Measurements from ENCODE around the gene KRT6C.

Gene KRT6C

GRCh38 chr12:52519826-52520662 is 46.4 kb upstream of the KRT6C start, which contains the start of gene KRT5:
Gene KRT5, minus strand, starts transcription at chr12:52520394. Its CDS starts 98 bp downstream, at chr12:52520296.
- H3K4me3 ChIP-seq (ENCODE audit: low read depth, low read length) = no peak within 1 kb of the TSS
- no peak within 1 kb of the TSS for H3K9ac ChIP-seq
- H3K4me1 ChIP-seq = no peaks in the 10 kb centered on the region
- no peak within 1 kb of the TSS for H3K4me2 ChIP-seq (ENCODE audit: low read length)
- TF ChIP-seq CTCF (IDR thresholded peaks at IDR 0.05) = no peak
- no peaks in the 10 kb centered on the region for H3K36me3 ChIP-seq (ENCODE audit: control insufficient read depth, insufficient read depth, low read length)
- no peak within 1 kb of the TSS for H3K27ac ChIP-seq
- H3K27me3 ChIP-seq (ENCODE audit: control insufficient read depth, insufficient read depth, low read length) = no peaks in the 10 kb centered on the region
- no peaks in the 10 kb centered on the region for H3K79me2 ChIP-seq
- H3K9me3 ChIP-seq (ENCODE audit: control insufficient read depth, low read length) = no peaks in the 10 kb centered on the region
- no peak within 1 kb of the TSS for H2AFZ ChIP-seq

GRCh38 chr12:52519387-52519703 is 45.7 kb upstream of the KRT6C start:
- TF ChIP-seq CTCF (IDR thresholded peaks at IDR 0.05) = no peak
- Histone ChIP-seq H3K4me3 (ENCODE audit: low read depth, low read length) (no peak overlapping the region), H2AFZ (no peak overlapping the region)

GRCh38 chr12:52518574-52519386 is 45.2 kb upstream of the KRT6C start:
- no peak for TF ChIP-seq CTCF (IDR thresholded peaks at IDR 0.05)
- no peaks in the 10 kb centered on the region for H3K36me3 ChIP-seq (ENCODE audit: control insufficient read depth, insufficient read depth, low read length)
- no peak overlapping the region for H3K27ac ChIP-seq
- H3K27me3 ChIP-seq (ENCODE audit: control insufficient read depth, insufficient read depth, low read length) = no peaks in the 10 kb centered on the region
- H3K79me2 ChIP-seq = no peaks in the 10 kb centered on the region
- no peaks in the 10 kb centered on the region for H3K4me1 ChIP-seq
- no peak overlapping the region for H3K4me3 ChIP-seq (ENCODE audit: low read depth, low read length)
- H2AFZ ChIP-seq = no peak overlapping the region
- no peak overlapping the region for H3K4me2 ChIP-seq (ENCODE audit: low read length)
- H3K9ac ChIP-seq = no peak overlapping the region
- no peaks in the 10 kb centered on the region for H3K9me3 ChIP-seq (ENCODE audit: control insufficient read depth, low read length)

More at GRCh38 chr12:52519387-52519703, 45.7 kb upstream of the KRT6C start:
- Histone ChIP-seq H3K27ac (no peak overlapping the region), H3K27me3 (ENCODE audit: control insufficient read depth, insufficient read depth, low read length) (no peaks in the 10 kb centered on the region), H3K4me1 (no peaks in the 10 kb centered on the region), H3K36me3 (ENCODE audit: control insufficient read depth, insufficient read depth, low read length) (no peaks in the 10 kb centered on the region), H3K4me2 (ENCODE audit: low read length) (no peak overlapping the region), H3K79me2 (no peaks in the 10 kb centered on the region), H3K9ac (no peak overlapping the region), H3K9me3 (ENCODE audit: control insufficient read depth, low read length) (no peaks in the 10 kb centered on the region)

- Histone ChIP-seq H3K4me3 (ENCODE audit: low read depth, low read length) (no peak overlapping the region), H3K79me2 (no peaks in the 10 kb centered on the region), H3K27ac (no peak overlapping the region), H3K9ac (no peak overlapping the region), H2AFZ (no peak overlapping the region), H3K4me1 (no peaks in the 10 kb centered on the region), H3K27me3 (ENCODE audit: control insufficient read depth, insufficient read depth, low read length) (no peaks in the 10 kb centered on the region), H3K9me3 (ENCODE audit: control insufficient read depth, low read length) (no peaks in the 10 kb centered on the region), H3K36me3 (ENCODE audit: control insufficient read depth, insufficient read depth, low read length) (no peaks in the 10 kb centered on the region), H3K4me2 (ENCODE audit: low read length) (no peak overlapping the region)
- TF ChIP-seq CTCF (IDR thresholded peaks at IDR 0.05) = no peak
Measured at GRCh38 chr12:52517888-52518287, 44.3 kb upstream of the KRT6C start.
